CD8-positive, alpha-beta memory T cell (primary cell): ENCODE results near the gene ADCY7. TPM values are rescaled to one million over a fixed set of nuclear protein-coding genes. Genes with fewer than 3 reads are reported as not detected.

Source experiments
- CTCF ChIA-PET: fragments of 350-600 bp; sonication (Branson Sonifier 250); formaldehyde crosslinking; loops from one replicate; lab custom pipeline; 2021; ENCODE audit warnings: antibody characterized with exemption; lab: Charles Lee
- POLR2A ChIA-PET: fragments of 350-600 bp; sonication (Branson Sonifier 250); formaldehyde crosslinking; loops from one replicate; lab custom pipeline; 2021; ENCODE audit warnings: antibody characterized with exemption; lab: Charles Lee
- DNase-seq, 5 donors: peaks; one replicate each; pipeline versions ENCODE4 v3.0.0 to v3.0.0-alpha.2; 2020 to 2022; ENCODE audit warnings: mixed read lengths in 1 of 5
- H3K27ac ChIP-seq: one replicate; pipeline ENCODE4 v1.7.0; 2013; ENCODE audit warnings: low read depth, mild to moderate bottlenecking, low read length, moderate library complexity
- H3K27me3 ChIP-seq: 2 replicates; pipeline ENCODE4 v1.7.0; 2013; ENCODE audit warnings: low read length, mild to moderate bottlenecking; ENCODE audit not compliant: insufficient read depth, poor library complexity, severe bottlenecking
- H3K36me3 ChIP-seq: 2 replicates; pipeline ENCODE4 v1.7.0; 2013; ENCODE audit warnings: mild to moderate bottlenecking, low read length, moderate library complexity; ENCODE audit not compliant: insufficient read depth
- H3K4me1 ChIP-seq: 2 replicates; pipeline ENCODE4 v1.7.0; 2013; ENCODE audit warnings: mild to moderate bottlenecking, low read length, moderate library complexity; ENCODE audit not compliant: insufficient read depth
- H3K4me3 ChIP-seq: 2 replicates; pipeline ENCODE4 v1.7.0; 2013; ENCODE audit warnings: mild to moderate bottlenecking, low read length
- H3K9me3 ChIP-seq: 2 replicates; pipeline ENCODE4 v1.7.0; 2013; ENCODE audit warnings: mild to moderate bottlenecking, low read length
- H3K27ac Mint-ChIP-seq, 8 donors: one replicate each; pipeline ENCODE4 v1.8.0; 2020 to 2021; ENCODE audit warnings: mixed read lengths in 8 of 8, mild to moderate bottlenecking in 6 of 8, inconsistent platforms in 3 of 8, moderate library complexity in 3 of 8
- H3K27me3 Mint-ChIP-seq, 2 donors: one replicate each; pipeline ENCODE4 v1.8.0; 2020 to 2021; ENCODE audit warnings: mixed read lengths in 2 of 2, mild to moderate bottlenecking in 1 of 2, moderate library complexity in 1 of 2
- H3K36me3 Mint-ChIP-seq, 3 donors: one replicate each; pipeline ENCODE4 v1.8.0; 2020 to 2021; ENCODE audit warnings: mixed read lengths in 3 of 3, inconsistent platforms in 1 of 3, mild to moderate bottlenecking in 1 of 3
- H3K4me1 Mint-ChIP-seq, 3 donors: one replicate each; pipeline ENCODE4 v1.8.0; 2020 to 2021; ENCODE audit warnings: mixed read lengths in 3 of 3, inconsistent platforms in 1 of 3, mild to moderate bottlenecking in 1 of 3
- H3K4me3 Mint-ChIP-seq, 7 donors: one replicate each; pipeline ENCODE4 v1.8.0; 2020 to 2021; ENCODE audit warnings: mixed read lengths in 7 of 7, mild to moderate bottlenecking in 6 of 7, moderate library complexity in 4 of 7, inconsistent platforms in 2 of 7
- H3K9me3 Mint-ChIP-seq, 5 donors: one replicate each; pipeline ENCODE4 v1.8.0; 2020 to 2022; ENCODE audit warnings: mixed read lengths in 5 of 5, mild to moderate bottlenecking in 3 of 5, moderate library complexity in 2 of 5, inconsistent platforms in 1 of 5
- polyA plus RNA-seq: library from polyadenylated mRNA; unstranded; fragments of 300-500 nt; fragmentation: Illumina TruSeq; gene quantifications from one replicate; pipeline ENCODE4 v1.2.3, GENCODE V29; 2021
- total RNA-seq, 2 experiments: library from RNA; stranded (reverse); gene quantifications; one replicate each; pipeline ENCODE4 v1.2.3, GENCODE V29; 2021

The ADCY7 gene
- total and polyA plus RNA-seq, 3 experiments from 2014 or later: 76.6 to 88.1 (median 83.4) TPM

DNA sequence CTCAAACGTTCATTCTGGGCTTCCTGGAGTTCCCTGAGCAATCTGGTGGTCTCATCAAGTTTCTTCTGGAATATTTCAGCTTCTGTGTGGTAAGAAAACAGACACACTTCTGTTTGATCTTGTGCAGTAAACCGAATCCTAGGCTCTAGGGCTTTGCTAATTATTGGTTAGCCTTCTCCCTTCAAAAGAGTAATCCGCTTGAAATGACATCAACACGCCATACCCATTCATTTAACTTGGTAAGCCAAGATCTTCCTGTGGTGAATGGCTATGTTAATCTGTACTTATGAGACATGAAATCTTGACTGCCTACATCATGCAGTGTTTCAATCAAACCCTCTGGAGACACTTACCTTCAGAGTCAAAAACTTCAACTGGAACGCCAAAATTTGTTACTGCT, 54.0 kb downstream of the ADCY7 start:
- no peak overlapping the region for H3K4me3 ChIP-seq
- H3K27ac ChIP-seq: no peak overlapping the region
- ChIA-PET CTCF (no interaction called here), POLR2A (no interaction called here)
- Mint-ChIP-seq H3K27ac (peak overlapping the region in 5 of 8 donors; percentile 17 to 70 (median 46)), H3K36me3 (peaks cover 4 to 91% (median 26%) of the 10 kb centered on the region in 3 donors), H3K4me3 (no peak overlapping the region), H3K27me3 (no peaks in the 10 kb centered on the region), H3K4me1 (peaks cover 15 to 45% (median 33%) of the 10 kb centered on the region in 3 donors), H3K9me3 (no peaks in the 10 kb centered on the region)
- peaks cover 47% of the 10 kb centered on the region for H3K36me3 ChIP-seq
- peaks cover 4% of the 10 kb centered on the region for H3K4me1 ChIP-seq
- DNase-seq: no peak
- no peaks in the 10 kb centered on the region for H3K27me3 ChIP-seq
- no peaks in the 10 kb centered on the region for H3K9me3 ChIP-seq

DNA sequence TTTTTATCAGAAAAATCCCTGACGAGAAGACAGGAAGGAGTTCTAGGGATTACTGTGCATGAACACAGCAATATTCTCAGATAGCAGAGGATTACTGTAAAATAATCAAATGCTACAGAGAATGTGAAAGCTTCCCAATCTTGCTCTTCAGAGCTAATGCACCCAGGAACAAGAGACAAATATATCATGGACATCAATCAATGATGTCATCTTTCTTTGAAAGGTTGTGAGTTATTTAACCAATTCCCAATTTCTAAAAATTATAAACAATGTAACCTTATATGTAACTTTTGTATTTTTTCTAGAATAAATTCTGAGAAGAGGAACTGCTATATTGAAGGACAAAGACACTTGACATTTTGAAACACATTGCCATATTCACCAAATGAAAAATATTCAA, 56.0 kb downstream of the ADCY7 start:
- Mint-ChIP-seq H3K4me3 (no peak overlapping the region), H3K4me1 (peaks cover 21 to 58% (median 38%) of the 10 kb centered on the region in 3 donors), H3K36me3 (peaks cover 4 to 86% (median 19%) of the 10 kb centered on the region in 3 donors), H3K9me3 (no peaks in the 10 kb centered on the region), H3K27ac (peak overlapping the region in 1 of 8 donors; percentile 3), H3K27me3 (no peaks in the 10 kb centered on the region)
- H3K4me3 ChIP-seq: no peak overlapping the region
- H3K9me3 ChIP-seq: no peaks in the 10 kb centered on the region
- H3K4me1 ChIP-seq: peaks cover 10% of the 10 kb centered on the region
- ChIA-PET CTCF (interaction anchor here (0.8 to 1.9 kb wide), 5 partner anchors 32 to 484 kb away, joined by 3 to 7 read pairs (median 5); no protein-coding TSS in a partner anchor), POLR2A (no interaction called here)
- DNase-seq: no peak
- H3K27me3 ChIP-seq: no peaks in the 10 kb centered on the region
- no peak overlapping the region for H3K27ac ChIP-seq
- H3K36me3 ChIP-seq: peaks cover 28% of the 10 kb centered on the region

DNA sequence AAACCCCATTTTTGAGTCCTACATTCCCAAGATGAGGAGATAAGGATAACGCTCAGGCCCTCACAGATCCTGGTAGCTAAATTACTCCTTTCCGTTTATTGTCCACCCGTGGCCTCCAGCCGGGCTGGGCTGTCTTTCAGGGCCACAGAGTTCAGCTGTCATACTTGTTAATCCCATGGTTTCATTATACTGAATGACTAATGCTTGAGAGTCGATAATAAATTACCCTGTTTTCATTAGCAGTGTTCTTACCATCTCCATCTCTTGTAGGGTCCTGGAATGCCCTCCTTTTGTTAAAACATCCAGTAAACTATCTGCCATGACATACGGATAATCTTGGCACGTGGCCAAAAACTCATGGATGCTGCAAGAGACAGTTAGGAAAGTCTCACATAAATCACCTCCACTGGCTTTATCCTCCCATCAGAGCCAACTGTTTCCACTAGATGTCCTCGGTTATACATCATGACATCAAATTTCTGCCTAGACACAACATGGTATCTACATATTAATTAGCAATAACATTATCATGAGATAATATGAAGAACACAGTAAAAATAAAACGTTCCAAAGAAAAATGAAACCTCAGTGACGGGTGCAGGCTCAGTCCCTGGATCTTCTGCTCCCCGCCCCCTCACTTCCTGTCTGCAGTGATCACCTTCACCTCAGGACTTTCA, 57.1 kb downstream of the ADCY7 start:
- H3K36me3 ChIP-seq: peaks cover 21% of the 10 kb centered on the region
- H3K4me1 ChIP-seq: peaks cover 22% of the 10 kb centered on the region
- H3K4me3 Mint-ChIP-seq: peak overlapping the region in 1 of 7 donors; percentile 32
- H3K27me3 Mint-ChIP-seq: no peaks in the 10 kb centered on the region
- no peak overlapping the region for H3K4me3 ChIP-seq
- DNase-seq: peak in 1 of 5 donors; percentile 25
- ChIA-PET CTCF (interaction anchor here (0.8 to 1.9 kb wide), 4 partner anchors 31 to 342 kb away, joined by 3 to 7 read pairs (median 4); no protein-coding TSS in a partner anchor), POLR2A (interaction anchor here (0.9 kb wide), 1 partner anchor 421 kb away, joined by 3 read pairs; no protein-coding TSS in a partner anchor)
- peak overlapping the region; percentile 61 to 94 (median 84) for H3K27ac Mint-ChIP-seq
- H3K27ac ChIP-seq: peak overlapping the region; percentile 13
- H3K4me1 Mint-ChIP-seq: peaks cover 27 to 62% (median 45%) of the 10 kb centered on the region in 3 donors
- no peaks in the 10 kb centered on the region for H3K9me3 ChIP-seq
- no peaks in the 10 kb centered on the region for H3K27me3 ChIP-seq
- H3K36me3 Mint-ChIP-seq: peaks cover 4 to 85% (median 14%) of the 10 kb centered on the region in 3 donors
- no peaks in the 10 kb centered on the region for H3K9me3 Mint-ChIP-seq

DNA sequence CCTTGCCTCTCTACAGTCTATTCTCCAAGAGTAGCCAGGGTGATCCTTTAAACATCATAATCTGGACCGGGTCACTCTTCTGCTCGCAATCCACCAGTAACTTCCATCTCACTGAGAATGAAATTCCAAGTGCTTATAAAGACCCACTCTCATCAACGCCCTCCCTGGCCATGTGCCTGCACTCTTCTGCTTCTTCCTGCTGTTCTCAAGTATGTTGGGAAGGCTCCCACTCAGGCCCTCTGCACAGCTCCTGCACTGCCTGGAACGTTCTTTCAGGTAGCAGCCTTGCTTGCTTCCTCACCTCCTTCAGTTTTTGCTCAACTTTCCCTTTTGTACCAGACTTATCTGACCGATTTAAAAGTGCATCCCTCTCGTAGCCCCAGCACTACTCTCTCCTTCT, 58.0 kb downstream of the ADCY7 start:
- no peak overlapping the region for H3K4me3 Mint-ChIP-seq

DNA sequence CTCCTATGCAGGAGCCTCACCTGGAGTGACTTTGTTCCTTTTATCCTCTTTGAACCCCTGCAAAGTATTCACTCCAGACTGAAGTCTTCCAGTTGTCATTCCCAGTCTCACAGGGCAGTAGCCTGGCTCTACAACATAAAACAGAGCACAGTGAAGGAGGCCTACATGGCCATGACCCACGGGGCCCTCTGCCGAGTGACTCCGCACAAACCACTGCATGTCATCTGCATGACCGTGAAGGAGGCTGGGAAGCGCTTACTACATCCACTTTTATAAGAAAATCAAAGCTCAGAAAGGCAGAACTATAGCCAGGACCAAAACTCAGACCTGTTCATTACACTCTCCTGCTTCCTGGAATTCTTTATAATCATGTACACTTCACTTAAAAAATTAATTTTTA, 59.9 kb downstream of the ADCY7 start:
- Histone ChIP-seq H3K36me3 (peaks cover 16% of the 10 kb centered on the region), H3K9me3 (no peaks in the 10 kb centered on the region), H3K27ac (no peak overlapping the region), H3K4me1 (peaks cover 25% of the 10 kb centered on the region), H3K4me3 (no peak overlapping the region), H3K27me3 (no peaks in the 10 kb centered on the region)
- CTCF ChIA-PET: interaction anchor here (1.3 to 5.7 kb wide), 18 partner anchors 8 to 480 kb away, joined by 3 to 40 read pairs (median 6); partner anchors contain the start of genes ADCY7 and BRD7
- H3K9me3 Mint-ChIP-seq: no peaks in the 10 kb centered on the region
- no peak for DNase-seq
- H3K27me3 Mint-ChIP-seq: no peaks in the 10 kb centered on the region
- POLR2A ChIA-PET: interaction anchor here (1.3 kb wide), 1 partner anchor 58 kb away, joined by 4 read pairs; no protein-coding TSS in a partner anchor
- peak overlapping the region in 1 of 7 donors; percentile 11 for H3K4me3 Mint-ChIP-seq
- peaks cover 27 to 65% (median 38%) of the 10 kb centered on the region in 3 donors for H3K4me1 Mint-ChIP-seq
- H3K36me3 Mint-ChIP-seq: peaks cover 4 to 83% (median 14%) of the 10 kb centered on the region in 3 donors
- H3K27ac Mint-ChIP-seq: peak overlapping the region; percentile 19 to 96 (median 88)

More for the DNA sequence above, 58.0 kb downstream of the ADCY7 start:
- Mint-ChIP-seq H3K9me3 (no peaks in the 10 kb centered on the region), H3K27me3 (no peaks in the 10 kb centered on the region), H3K4me1 (peaks cover 24 to 61% (median 40%) of the 10 kb centered on the region in 3 donors), H3K27ac (peak overlapping the region; percentile 43 to 94 (median 82)), H3K36me3 (peaks cover 4 to 86% (median 12%) of the 10 kb centered on the region in 3 donors)
- ChIA-PET POLR2A (interaction anchor here (0.9 kb wide), 1 partner anchor 420 kb away, joined by 3 read pairs; no protein-coding TSS in a partner anchor), CTCF (interaction anchor here (1.2 kb wide), 1 partner anchor 38 kb away, joined by 3 read pairs; no protein-coding TSS in a partner anchor)
- Histone ChIP-seq H3K36me3 (peaks cover 24% of the 10 kb centered on the region), H3K27ac (no peak overlapping the region), H3K4me3 (no peak overlapping the region), H3K4me1 (peaks cover 25% of the 10 kb centered on the region), H3K27me3 (no peaks in the 10 kb centered on the region), H3K9me3 (no peaks in the 10 kb centered on the region)
- no peak for DNase-seq

DNA sequence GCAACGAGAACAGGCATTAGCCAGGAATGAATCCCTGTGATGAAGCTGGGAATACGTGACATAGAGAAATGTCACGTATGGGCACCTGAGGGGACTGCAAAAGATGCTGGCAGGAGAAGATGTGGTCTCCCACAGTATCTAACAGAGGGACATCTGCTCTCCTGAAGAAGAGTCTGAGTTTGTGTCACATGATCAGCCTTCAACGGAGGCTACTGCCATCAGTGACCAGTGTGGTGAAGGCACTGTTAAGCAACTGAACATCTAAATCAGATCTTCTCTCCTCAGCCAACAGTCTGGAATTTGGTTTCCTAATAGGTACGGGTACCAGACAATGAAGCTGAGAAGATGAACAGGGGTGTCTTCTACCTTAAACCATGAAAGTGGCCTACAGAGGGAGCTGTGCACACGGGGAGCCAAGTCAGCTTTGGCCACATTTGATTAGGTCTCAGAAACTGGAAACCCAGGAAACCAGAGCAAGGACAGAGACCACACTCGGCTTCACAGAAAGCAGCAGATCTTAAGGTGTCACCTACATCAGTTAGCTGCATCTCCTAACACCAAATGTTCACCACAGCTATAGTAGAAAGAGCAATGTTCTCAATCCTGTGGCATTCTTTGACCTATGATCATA, 60.6 kb downstream of the ADCY7 start:
- Mint-ChIP-seq H3K27ac (peak overlapping the region; percentile 62 to 96 (median 90)), H3K4me3 (peak overlapping the region in 3 of 7 donors; percentile 25 to 53 (median 26)), H3K9me3 (no peaks in the 10 kb centered on the region), H3K27me3 (no peaks in the 10 kb centered on the region), H3K4me1 (peaks cover 29 to 70% (median 38%) of the 10 kb centered on the region in 3 donors), H3K36me3 (peaks cover 6 to 83% (median 15%) of the 10 kb centered on the region in 3 donors)
- POLR2A ChIA-PET: interaction anchor here (0.8 to 1.5 kb wide), 4 partner anchors 11 to 58 kb away, joined by 3 to 5 read pairs (median 4); no protein-coding TSS in a partner anchor
- Histone ChIP-seq H3K27ac (no peak overlapping the region), H3K36me3 (peaks cover 16% of the 10 kb centered on the region), H3K4me1 (peaks cover 25% of the 10 kb centered on the region), H3K4me3 (no peak overlapping the region), H3K9me3 (no peaks in the 10 kb centered on the region), H3K27me3 (no peaks in the 10 kb centered on the region)
- CTCF ChIA-PET: interaction anchor here (0.8 to 5.7 kb wide), 29 partner anchors 9 to 479 kb away, joined by 3 to 40 read pairs (median 5); partner anchors contain the start of genes ADCY7, BRD7 and CNEP1R1
- DNase-seq: peak; percentile 53 to 85 (median 78)

DNA sequence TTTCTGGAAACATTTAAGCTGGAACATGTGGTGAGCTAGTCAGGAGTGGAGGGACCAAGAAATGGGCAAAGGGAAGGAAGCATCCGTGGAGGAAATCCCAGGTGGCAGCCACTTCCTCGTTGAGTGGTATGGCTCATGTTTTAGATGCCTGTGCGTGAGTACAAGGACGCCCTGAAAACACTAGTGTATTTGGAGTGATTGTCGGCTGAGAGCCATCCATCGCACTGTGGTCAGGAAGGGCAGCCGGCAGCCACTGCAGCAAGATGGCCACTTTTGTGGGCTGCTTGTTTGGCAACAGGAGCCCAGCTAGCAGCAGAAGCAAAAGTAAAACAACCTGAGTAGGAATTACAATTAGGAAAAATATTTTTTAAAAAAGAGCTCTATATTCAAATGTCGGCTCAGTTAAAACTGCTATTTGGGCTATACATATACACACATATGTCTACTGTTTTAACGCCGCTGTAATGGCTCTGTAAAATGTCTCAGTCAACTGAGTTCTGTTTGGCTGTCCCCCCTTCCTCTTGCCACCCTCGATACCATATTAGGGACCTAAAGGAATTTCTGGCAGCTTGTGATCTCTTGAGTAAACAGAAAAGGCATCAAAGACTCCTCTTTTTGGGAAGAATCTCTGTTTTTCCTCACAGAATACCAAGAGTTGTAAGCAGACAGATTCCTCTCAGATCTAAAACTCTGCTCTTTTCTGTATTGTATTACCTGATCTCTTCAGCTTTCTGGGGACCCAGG, 63.3 kb downstream of the ADCY7 start:
- Histone ChIP-seq H3K4me3 (no peak overlapping the region), H3K9me3 (no peaks in the 10 kb centered on the region), H3K27me3 (no peaks in the 10 kb centered on the region), H3K4me1 (peaks cover 21% of the 10 kb centered on the region), H3K36me3 (peaks cover 8% of the 10 kb centered on the region), H3K27ac (no peak overlapping the region)
- ChIA-PET POLR2A (no interaction called here), CTCF (interaction anchor here (1.3 to 5.7 kb wide), 6 partner anchors 25 to 477 kb away, joined by 3 to 40 read pairs (median 5); no protein-coding TSS in a partner anchor)
- Mint-ChIP-seq H3K4me1 (peaks cover 23 to 71% (median 25%) of the 10 kb centered on the region in 3 donors), H3K4me3 (no peak overlapping the region), H3K36me3 (peaks cover 14 to 82% (median 19%) of the 10 kb centered on the region in 3 donors), H3K27me3 (no peaks in the 10 kb centered on the region), H3K27ac (peak overlapping the region in 7 of 8 donors; percentile 46 to 88 (median 83)), H3K9me3 (no peaks in the 10 kb centered on the region)
- DNase-seq: no peak
